Measurements from ENCODE around the gene RPP38.

The RPP38 gene

DNA sequence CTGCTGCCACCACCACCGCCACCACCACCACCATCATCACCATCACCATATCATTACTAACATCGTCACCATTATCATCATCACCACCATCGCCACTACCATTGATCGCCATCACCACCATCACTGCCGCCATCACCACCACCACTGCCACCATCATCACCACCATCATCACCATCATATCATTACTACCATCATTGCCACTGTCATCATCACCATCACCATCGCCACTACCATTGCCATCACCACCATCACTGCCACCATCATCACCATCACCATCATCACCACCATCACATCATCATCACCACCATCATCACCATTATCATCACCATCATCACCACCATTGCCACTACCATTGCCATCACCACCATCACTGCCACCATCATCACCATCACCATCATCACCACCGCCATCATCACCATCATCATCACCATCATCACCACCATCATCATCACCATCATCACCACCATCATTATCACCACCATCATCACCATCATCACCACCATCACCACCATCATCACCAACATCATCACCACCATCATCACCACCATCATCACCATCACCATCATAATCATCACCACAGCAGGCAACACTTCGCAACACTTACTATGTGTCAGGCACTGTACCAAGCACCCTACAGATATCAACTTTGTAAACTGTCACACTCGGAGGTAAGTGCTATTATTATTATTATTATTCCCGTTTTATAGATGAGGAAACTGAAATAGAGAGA lies 52.1 kb downstream of the RPP38 start:
- Histone ChIP-seq H3K4ac (ENCODE audit: low read depth, low read length) (no peak overlapping the region), H3K79me2 (ENCODE audit: control insufficient read depth, insufficient read depth, low read length, poor library complexity) (no peaks in the 10 kb centered on the region), H3K79me1 (ENCODE audit: low read length) (no peaks in the 10 kb centered on the region), H3K4me2 (ENCODE audit: low read length) (no peak overlapping the region), H3K36me3 (ENCODE audit: control insufficient read depth in 1 of 2, insufficient read depth in 2 of 2, low read length in 2 of 2) (no peaks in the 10 kb centered on the region), H3K9me3 (ENCODE audit: insufficient read depth, low read depth, low read length) (peaks cover 6% of the 10 kb centered on the region), H3K9ac (ENCODE audit: low read length) (no peak overlapping the region), H3K18ac (ENCODE audit: low read length) (no peak overlapping the region), H3K14ac (ENCODE audit: low read length) (no peak overlapping the region), H3K23ac (ENCODE audit: low read length) (no peak overlapping the region), H2BK12ac (ENCODE audit: low read length) (no peak overlapping the region), H3K27ac (ENCODE audit: low read depth, low read length) (no peak overlapping the region), H3K4me3 (ENCODE audit: low read depth, low read length) (peak overlapping the region; percentile 63), H2AK5ac (ENCODE audit: low read length) (no peak overlapping the region), H2BK5ac (ENCODE audit: low read depth, low read length, poor library complexity) (no peak overlapping the region), H3K27me3 (ENCODE audit: insufficient read depth, low read length) (no peaks in the 10 kb centered on the region), H4K12ac (ENCODE audit: low read depth, low read length) (no peak overlapping the region), H2BK120ac (ENCODE audit: insufficient read depth, low read length, poor library complexity) (no peak overlapping the region), H2AFZ (ENCODE audit: insufficient read depth, low read length, poor library complexity) (no peak overlapping the region), H4K91ac (ENCODE audit: low read depth, low read length) (no peak overlapping the region), H4K8ac (ENCODE audit: low read depth, low read length) (no peak overlapping the region), H3K4me1 (ENCODE audit: control insufficient read depth in 1 of 2, insufficient read depth in 2 of 2, low read length in 2 of 2) (no peaks in the 10 kb centered on the region)
- no peak for DNase-seq
- no CpG with 5 or more reads among the region's 10 CpGs for WGBS (ENCODE audit: extremely low coverage, insufficient coverage, insufficient read length)

GRCh38 chr10:15150563-15150962 lies 53.4 kb downstream of the RPP38 start:
- no peaks in the 10 kb centered on the region for H3K79me2 ChIP-seq (ENCODE audit: control insufficient read depth, insufficient read depth, low read length, poor library complexity)
- H3K27me3 ChIP-seq (ENCODE audit: insufficient read depth, low read length): peaks cover 2% of the 10 kb centered on the region
- H3K4me3 ChIP-seq (ENCODE audit: low read depth, low read length): no peak overlapping the region
- H3K4me1 ChIP-seq (ENCODE audit: control insufficient read depth in 1 of 2, insufficient read depth in 2 of 2, low read length in 2 of 2): no peaks in the 10 kb centered on the region
- H4K91ac ChIP-seq (ENCODE audit: low read depth, low read length): no peak overlapping the region
- no peaks in the 10 kb centered on the region for H3K36me3 ChIP-seq (ENCODE audit: control insufficient read depth in 1 of 2, insufficient read depth in 2 of 2, low read length in 2 of 2)
- no peak overlapping the region for H3K18ac ChIP-seq (ENCODE audit: low read length)
- no peak overlapping the region for H2BK120ac ChIP-seq (ENCODE audit: insufficient read depth, low read length, poor library complexity)
- H2BK12ac ChIP-seq (ENCODE audit: low read length): no peak overlapping the region
- H3K4ac ChIP-seq (ENCODE audit: low read depth, low read length): no peak overlapping the region
- H3K9me3 ChIP-seq (ENCODE audit: insufficient read depth, low read depth, low read length): peaks cover 6% of the 10 kb centered on the region
- H3K4me2 ChIP-seq (ENCODE audit: low read length): no peak overlapping the region
- H3K79me1 ChIP-seq (ENCODE audit: low read length): no peaks in the 10 kb centered on the region
- H4K8ac ChIP-seq (ENCODE audit: low read depth, low read length): no peak overlapping the region
- no peak overlapping the region for H2BK5ac ChIP-seq (ENCODE audit: low read depth, low read length, poor library complexity)
- H2AK5ac ChIP-seq (ENCODE audit: low read length): no peak overlapping the region
- H3K23ac ChIP-seq (ENCODE audit: low read length): no peak overlapping the region
- no peak overlapping the region for H3K9ac ChIP-seq (ENCODE audit: low read length)
- H3K14ac ChIP-seq (ENCODE audit: low read length): no peak overlapping the region
- H4K12ac ChIP-seq (ENCODE audit: low read depth, low read length): no peak overlapping the region
- no peak overlapping the region for H2AFZ ChIP-seq (ENCODE audit: insufficient read depth, low read length, poor library complexity)
- no CpG with 5 or more reads among the region's 7 CpGs for WGBS (ENCODE audit: extremely low coverage, insufficient coverage, insufficient read length)
- no peak overlapping the region for H3K27ac ChIP-seq (ENCODE audit: low read depth, low read length)
- DNase-seq: no peak

- Histone ChIP-seq H2BK120ac (ENCODE audit: insufficient read depth, low read length, poor library complexity) (no peak overlapping the region), H3K4me2 (ENCODE audit: low read length) (no peak overlapping the region), H4K91ac (ENCODE audit: low read depth, low read length) (no peak overlapping the region), H2BK12ac (ENCODE audit: low read length) (no peak overlapping the region), H3K14ac (ENCODE audit: low read length) (no peak overlapping the region), H3K4ac (ENCODE audit: low read depth, low read length) (no peak overlapping the region), H3K27ac (ENCODE audit: low read depth, low read length) (no peak overlapping the region), H3K9ac (ENCODE audit: low read length) (no peak overlapping the region), H3K23ac (ENCODE audit: low read length) (no peak overlapping the region), H3K79me1 (ENCODE audit: low read length) (no peaks in the 10 kb centered on the region), H3K79me2 (ENCODE audit: control insufficient read depth, insufficient read depth, low read length, poor library complexity) (no peaks in the 10 kb centered on the region), H3K9me3 (ENCODE audit: insufficient read depth, low read depth, low read length) (peaks cover 6% of the 10 kb centered on the region), H3K4me1 (ENCODE audit: control insufficient read depth in 1 of 2, insufficient read depth in 2 of 2, low read length in 2 of 2) (no peaks in the 10 kb centered on the region), H2AK5ac (ENCODE audit: low read length) (no peak overlapping the region), H3K4me3 (ENCODE audit: low read depth, low read length) (no peak overlapping the region), H2AFZ (ENCODE audit: insufficient read depth, low read length, poor library complexity) (no peak overlapping the region), H4K12ac (ENCODE audit: low read depth, low read length) (no peak overlapping the region), H3K27me3 (ENCODE audit: insufficient read depth, low read length) (peaks cover 3% of the 10 kb centered on the region), H3K36me3 (ENCODE audit: control insufficient read depth in 1 of 2, insufficient read depth in 2 of 2, low read length in 2 of 2) (no peaks in the 10 kb centered on the region), H3K18ac (ENCODE audit: low read length) (no peak overlapping the region), H4K8ac (ENCODE audit: low read depth, low read length) (no peak overlapping the region), H2BK5ac (ENCODE audit: low read depth, low read length, poor library complexity) (no peak overlapping the region)
- DNase-seq: no peak
These were observed 55.4 kb downstream of the RPP38 start for GRCh38 chr10:15152556-15152955.

Data from trophoblast cell (in vitro differentiated cells and primary cell).